Measurements from ENCODE around the gene ADA.

- no peak for TF ChIP-seq CTCF (conservative IDR thresholded peaks at IDR 0.05; ENCODE audit: low read length)
- no peak for TF ChIP-seq EZH2phosphoT487 (IDR thresholded peaks at IDR 0.05; ENCODE audit: borderline replicate concordance)
Measured at GRCh38 chr20:44624743-44625271, 26.7 kb downstream of the ADA start.
